Omental fat pad (tissue), 4 donors: ENCODE data around the gene CLECL1. TPM values are rescaled to one million over a fixed set of nuclear protein-coding genes. Genes with fewer than 3 reads are reported as not detected.
"Not testable (repeated sequence)": the region's sequence is repeated elsewhere in the genome, so short reads cannot be mapped to it uniquely, and the experiment has no call there.

Source experiments
- ATAC-seq: fragments of 150-250 bp; one replicate; pipeline ENCODE4 v1.9.1; 2016; ENCODE audit warnings: mild to moderate bottlenecking, moderate library complexity; ENCODE audit not compliant: low FRiP score
- DNase-seq: peaks from one replicate; pipeline ENCODE4 v3.0.0-alpha.2; 2019; ENCODE audit warnings: low spot score
- CTCF ChIP-seq, 3 donors: fragments of 450-650 bp; IDR thresholded peaks; one replicate each; pipeline ENCODE4 v1.5.1; 2016 to 2017; ENCODE audit warnings: antibody characterized with exemption in 3 of 3, mild to moderate bottlenecking in 3 of 3, moderate library complexity in 2 of 3
- total RNA-seq, 4 donors: library from RNA; depleted of rRNA; stranded (reverse); fragments of >200 nt; gene quantifications; one replicate each; pipeline ENCODE4 v1.1.0, GENCODE V29; 2016

Gene CLECL1
- total RNA-seq, 4 donors from 2014 or later, result 0.84 to 2.2 TPM; not detected in 2

- no peak for ATAC-seq
- no peak for TF ChIP-seq CTCF (IDR thresholded peaks at IDR 0.05)
- no peak for DNase-seq
Observed at GRCh38 chr12:9694241-9694640, 38.7 kb downstream of the CLECL1 start.

- no peak for TF ChIP-seq CTCF (IDR thresholded peaks at IDR 0.05)
- ATAC-seq, result no peak
- no peak for DNase-seq
Observed at GRCh38 chr12:9692909-9693308, 40.0 kb downstream of the CLECL1 start.

GRCh38 chr12:9687228-9687627 lies 45.7 kb downstream of the CLECL1 start:
- DNase-seq (no peak), ATAC-seq (no peak)
- TF ChIP-seq CTCF (IDR thresholded peaks at IDR 0.05), result no peak

- no peak for TF ChIP-seq CTCF (IDR thresholded peaks at IDR 0.05)
- ATAC-seq, result no peak
- no peak for DNase-seq
Observed at GRCh38 chr12:9685915-9686314, 47.0 kb downstream of the CLECL1 start.

- ATAC-seq, DNase-seq: not testable (repeated sequence)
Observed at GRCh38 chr12:9685366-9685765, 47.5 kb downstream of the CLECL1 start.

GRCh38 chr12:9682949-9683348 lies 49.9 kb downstream of the CLECL1 start:
- DNase-seq, ATAC-seq: not testable (repeated sequence)

GRCh38 chr12:9682508-9682907 lies 50.4 kb downstream of the CLECL1 start:
- DNase-seq, ATAC-seq: not testable (repeated sequence)

- ATAC-seq, result no peak
- no peak for TF ChIP-seq CTCF (IDR thresholded peaks at IDR 0.05)
- DNase-seq, result no peak
Observed at GRCh38 chr12:9674226-9674590, 58.7 kb downstream of the CLECL1 start.
